ENCODE data around the gene DLG5. TPM values are rescaled to one million over a fixed set of nuclear protein-coding genes. Genes with fewer than 3 reads are reported as not detected.

The DLG5 gene
- total RNA-seq, 1 experiment from 2014 or later: 81.7 TPM

GRCh38 chr10:77824908-77825307 lies 101.6 kb downstream of the DLG5 start:
- H3K4me1 ChIP-seq (replicated peaks; ENCODE audit: insufficient read depth): no peaks in the 10 kb centered on the region
- CTCF ChIA-PET: no interaction called here
- no peaks in the 10 kb centered on the region for H3K9me2 ChIP-seq (ENCODE audit: insufficient read depth)
- no peaks in the 10 kb centered on the region; the same call in 1 of the 2 replicates for H3K36me3 ChIP-seq (ENCODE audit: low read depth)
- no peak for DNase-seq
- intact Hi-C loops (cut with micrococcal nuclease; ENCODE audit: unreplicated experiment): no loop called here
- no peak overlapping the region for H3K4me3 ChIP-seq
- H2AFZ ChIP-seq: no peak overlapping the region
- no peaks in the 10 kb centered on the region for H4K20me1 ChIP-seq (ENCODE audit: insufficient read depth)
- POLR2A ChIA-PET (ENCODE audit: unreplicated experiment): no interaction called here
- no peaks in the 10 kb centered on the region for H3K27me3 ChIP-seq (ENCODE audit: insufficient read depth, low read depth)
- peaks cover 4% of the 10 kb centered on the region; the same call in 1 of the 2 replicates for H3F3A ChIP-seq (ENCODE audit: insufficient read depth, low read depth)
- H3K4me2 ChIP-seq: no peak overlapping the region
- BruUV-seq (replicated peaks): no TSS peak
- no peaks in the 10 kb centered on the region for H3K9me3 ChIP-seq (ENCODE audit: insufficient read depth, low read depth)
- no peak overlapping the region for H3K27ac ChIP-seq
- TF ChIP-seq CTCF (conservative IDR thresholded peaks at IDR 0.05) (no peak), EZH2 (IDR thresholded peaks at IDR 0.05; ENCODE audit: low read depth) (no peak)
- H3K79me2 ChIP-seq (ENCODE audit: low read depth): no peaks in the 10 kb centered on the region

- intact Hi-C loops (cut with micrococcal nuclease; ENCODE audit: unreplicated experiment): no loop called here
- ChIA-PET CTCF (no interaction called here), POLR2A (ENCODE audit: unreplicated experiment) (no interaction called here)
- Histone ChIP-seq H3K9me2 (ENCODE audit: insufficient read depth) (no peaks in the 10 kb centered on the region), H3K36me3 (ENCODE audit: low read depth) (no peaks in the 10 kb centered on the region; the same call in 1 of the 2 replicates), H2AFZ (no peak overlapping the region), H3K9me3 (ENCODE audit: insufficient read depth, low read depth) (no peaks in the 10 kb centered on the region), H3K4me2 (no peak overlapping the region), H3K27ac (no peak overlapping the region), H3K27me3 (ENCODE audit: insufficient read depth, low read depth) (no peaks in the 10 kb centered on the region), H4K20me1 (ENCODE audit: insufficient read depth) (no peaks in the 10 kb centered on the region), H3F3A (ENCODE audit: insufficient read depth, low read depth) (peaks cover 4% of the 10 kb centered on the region; the same call in 1 of the 2 replicates), H3K4me3 (no peak overlapping the region), H3K79me2 (ENCODE audit: low read depth) (no peaks in the 10 kb centered on the region), H3K4me1 (replicated peaks; ENCODE audit: insufficient read depth) (no peaks in the 10 kb centered on the region)
- no TSS peak for BruUV-seq (replicated peaks)
- TF ChIP-seq CTCF (conservative IDR thresholded peaks at IDR 0.05): no peak
- TF ChIP-seq EZH2 (IDR thresholded peaks at IDR 0.05; ENCODE audit: low read depth): no peak
- DNase-seq: no peak
Measured at GRCh38 chr10:77823811-77824542, 102.6 kb downstream of the DLG5 start.

DNA sequence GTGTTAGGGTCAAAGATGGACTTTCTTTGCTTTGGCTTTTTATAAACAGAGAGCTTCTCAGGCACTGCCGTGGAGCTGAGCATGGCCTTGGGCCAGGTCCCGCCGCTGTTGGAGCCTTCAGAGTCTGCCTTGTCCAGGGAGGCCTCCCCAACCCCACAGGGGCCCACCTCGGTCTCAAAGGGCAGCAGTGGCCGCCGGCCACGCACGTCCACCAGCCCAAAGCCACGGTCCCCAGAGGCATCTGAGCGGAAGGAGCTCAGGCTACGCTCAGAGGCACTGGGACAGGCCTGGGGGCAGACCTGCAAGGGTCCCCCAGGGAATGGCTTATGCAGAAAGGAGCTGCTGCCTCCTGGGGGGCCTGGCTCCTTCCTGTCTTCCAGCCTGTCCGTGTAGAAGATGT lies 105.0 kb downstream of the DLG5 start:
- Histone ChIP-seq H3K36me3 (ENCODE audit: low read depth) (peaks cover 5% of the 10 kb centered on the region; the same call in 1 of the 2 replicates), H2AFZ (no peak overlapping the region), H3K4me1 (replicated peaks; ENCODE audit: insufficient read depth) (no peaks in the 10 kb centered on the region), H3F3A (ENCODE audit: insufficient read depth, low read depth) (no peaks in the 10 kb centered on the region), H3K4me2 (no peak overlapping the region), H3K27me3 (ENCODE audit: insufficient read depth, low read depth) (no peaks in the 10 kb centered on the region), H3K9me3 (ENCODE audit: insufficient read depth, low read depth) (no peaks in the 10 kb centered on the region), H4K20me1 (ENCODE audit: insufficient read depth) (no peaks in the 10 kb centered on the region; the same call in 1 of the 2 replicates), H3K27ac (no peak overlapping the region), H3K9me2 (ENCODE audit: insufficient read depth) (no peaks in the 10 kb centered on the region), H3K79me2 (ENCODE audit: low read depth) (no peaks in the 10 kb centered on the region), H3K4me3 (no peak overlapping the region)
- POLR2A ChIA-PET (ENCODE audit: unreplicated experiment): no interaction called here
- intact Hi-C loops (cut with micrococcal nuclease; ENCODE audit: unreplicated experiment): no loop called here
- CTCF ChIA-PET: no interaction called here
- DNase-seq: no peak
- TF ChIP-seq CTCF (conservative IDR thresholded peaks at IDR 0.05): no peak
- no peak for TF ChIP-seq EZH2 (IDR thresholded peaks at IDR 0.05; ENCODE audit: low read depth)
- no TSS peak for BruUV-seq (replicated peaks)

Measured in PC-9 (cell line).